Hindlimb muscle (tissue), 1 donor: ENCODE measurements around the gene PLK5. TPM values are rescaled to one million over a fixed set of nuclear protein-coding genes. Genes with fewer than 3 reads are reported as not detected.

Experiments used
- DNase-seq: peaks from one replicate; pipeline ENCODE4 v3.0.0-alpha.2; 2013
- polyA plus RNA-seq: library from polyadenylated mRNA; unstranded; fragments of 120-200 nt; gene quantifications from one replicate; pipeline ENCODE4 v1.2.1, GENCODE V29; 2013; ENCODE audit not compliant: insufficient read length

Gene PLK5
- polyA plus RNA-seq, 1 donor, result 0.30 TPM

DNA sequence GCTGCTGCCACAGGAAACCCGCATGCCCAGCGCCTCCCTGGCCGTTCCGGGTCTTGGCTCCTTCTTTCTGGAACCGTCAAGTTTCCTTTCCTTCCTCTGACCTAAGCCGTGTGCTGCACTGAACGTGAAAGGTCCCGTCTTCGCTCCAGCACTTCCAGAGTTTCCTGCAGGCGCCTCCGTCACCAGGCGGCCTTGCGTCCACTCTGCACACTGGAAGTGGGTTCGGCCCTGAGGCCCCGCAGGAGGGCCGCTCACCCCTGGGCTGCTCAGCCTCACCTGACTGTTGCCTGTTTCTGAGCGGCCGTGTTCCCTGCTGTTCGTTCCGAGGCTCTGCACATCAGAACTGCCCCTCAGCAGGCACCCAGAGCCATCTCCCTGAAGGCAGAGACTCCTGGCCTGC lies 56.5 kb downstream of the PLK5 start:
- no peak for DNase-seq

DNA sequence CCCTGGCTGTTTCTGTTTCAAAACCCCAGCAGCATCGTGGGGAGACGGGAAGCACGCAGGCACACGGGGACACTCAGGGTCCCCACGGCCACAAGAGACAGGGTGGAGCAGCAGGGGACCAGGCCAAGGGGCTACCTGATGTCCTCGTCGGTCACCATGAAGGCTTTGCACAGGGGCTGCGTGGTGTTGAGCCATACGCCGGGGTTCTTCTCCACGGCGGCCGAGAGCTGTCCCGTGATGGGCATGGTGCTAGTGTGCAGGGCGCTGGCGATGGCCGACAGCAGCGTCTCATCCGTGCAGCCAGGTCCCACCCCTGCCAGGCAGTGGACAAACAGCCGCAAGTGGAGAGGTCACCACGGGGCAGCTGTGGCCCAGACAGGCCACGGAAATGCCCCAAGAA lies 57.1 kb downstream of the PLK5 start:
- DNase-seq, result no peak

DNA sequence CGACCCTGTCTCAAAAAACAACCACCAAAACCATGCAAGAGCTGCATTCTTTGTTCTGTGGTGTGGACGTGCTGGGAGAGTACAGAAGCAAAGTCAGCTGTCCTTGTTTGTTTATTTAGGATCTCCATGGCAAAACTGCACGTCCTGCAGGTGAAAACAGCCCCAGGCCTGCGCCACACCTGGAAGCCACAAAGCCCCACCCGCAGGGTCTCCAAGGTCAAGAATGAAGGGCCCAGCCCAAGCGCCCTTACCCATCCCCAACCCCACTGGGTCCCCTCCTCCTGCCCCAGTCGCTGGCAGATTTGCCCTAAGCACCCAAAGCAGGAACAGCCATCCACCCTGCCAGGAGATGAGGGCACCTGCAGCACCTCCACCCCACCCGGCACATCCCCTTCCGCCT lies 58.3 kb downstream of the PLK5 start:
- no peak for DNase-seq

DNA sequence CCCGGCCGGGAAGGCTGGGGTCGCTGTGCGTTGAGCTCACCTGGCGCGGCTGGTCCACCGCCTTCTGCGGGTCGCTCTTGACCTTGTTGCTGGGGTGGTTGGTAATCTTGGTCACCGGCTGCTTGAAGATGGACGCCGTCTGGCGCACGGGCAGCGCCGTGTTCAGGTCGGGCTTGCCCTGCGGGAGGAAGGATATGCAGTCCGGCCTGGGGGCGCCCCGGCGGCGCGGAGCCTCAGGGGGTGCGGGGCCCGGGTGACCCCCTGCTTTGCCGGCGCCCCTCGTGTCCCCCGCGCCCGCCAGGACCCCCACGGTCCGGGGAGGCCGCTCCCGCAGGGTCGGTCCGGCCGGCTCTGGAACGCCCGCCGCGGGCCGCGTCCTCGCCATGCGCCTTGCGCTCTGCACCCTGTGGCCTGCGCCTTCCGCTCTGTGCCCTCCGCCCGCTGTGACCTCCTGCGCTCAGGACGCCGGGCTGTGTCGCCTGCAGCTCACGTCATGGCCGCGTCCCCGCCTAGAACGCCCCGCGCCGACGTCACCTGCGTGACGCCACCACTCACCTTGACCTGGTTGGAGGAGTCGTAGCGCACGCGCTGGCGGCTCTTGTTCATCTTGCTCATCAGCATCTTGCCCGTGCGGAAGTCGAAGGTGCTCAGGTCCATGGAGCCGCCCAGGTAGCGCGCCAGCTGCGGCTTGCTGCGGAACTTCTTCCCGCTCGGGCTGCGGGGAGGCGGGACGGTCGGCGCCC lies 60.8 kb downstream of the PLK5 start:
- no peak for DNase-seq

DNA sequence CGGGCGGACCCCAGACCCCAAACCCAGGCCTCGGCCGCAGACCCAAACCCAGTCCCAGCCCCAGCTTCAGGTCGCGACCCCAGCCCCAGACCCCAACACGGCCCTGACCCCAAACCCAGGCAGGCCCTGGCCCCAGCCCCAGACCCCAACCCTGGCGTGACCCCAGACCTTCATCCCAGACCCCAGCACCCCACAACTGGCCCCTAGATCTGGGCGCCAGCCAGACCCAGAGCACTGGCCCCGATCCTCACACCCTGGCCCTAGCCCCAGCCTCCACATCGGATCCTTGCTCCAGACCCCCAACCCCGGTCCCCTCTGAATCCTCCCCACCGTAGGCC lies 61.3 kb downstream of the PLK5 start:
- no peak for DNase-seq

Other genes with a start within 250 kb of the PLK5 start
- gene FAM174C, start 248.5 kb upstream of the PLK5 start, polyA plus RNA-seq, result 16.3 TPM
- gene EFNA2, start 238.2 kb upstream of the PLK5 start, polyA plus RNA-seq, result 0.48 TPM
- gene NDUFS7, start 140.2 kb upstream of the PLK5 start, polyA plus RNA-seq, result 88.4 TPM
- 287 TPM for gene GAMT, start 122.5 kb upstream of the PLK5 start, polyA plus RNA-seq
- 82.0 TPM for gene DAZAP1, start 116.5 kb upstream of the PLK5 start, polyA plus RNA-seq
- 1,308 TPM for gene RPS15, start 85.7 kb upstream of the PLK5 start, polyA plus RNA-seq
- 1.1 TPM for gene APC2, start 74.0 kb upstream of the PLK5 start, polyA plus RNA-seq
- 22.4 TPM for gene C19orf25, start 44.9 kb upstream of the PLK5 start, polyA plus RNA-seq
- 1.9 TPM for gene PCSK4, start 33.7 kb upstream of the PLK5 start, polyA plus RNA-seq
- gene REEP6, start 32.9 kb upstream of the PLK5 start, polyA plus RNA-seq, result 3.0 TPM
- gene ADAMTSL5, start 11.1 kb upstream of the PLK5 start, polyA plus RNA-seq, result 17.0 TPM
- 30.4 TPM for gene MEX3D, start 44.2 kb downstream of the PLK5 start, polyA plus RNA-seq
- gene MBD3, start 68.8 kb downstream of the PLK5 start, polyA plus RNA-seq, result 67.1 TPM
- gene UQCR11, start 81.4 kb downstream of the PLK5 start, polyA plus RNA-seq, result 137 TPM
- 145 TPM for gene TCF3, start 128.5 kb downstream of the PLK5 start, polyA plus RNA-seq
- gene ONECUT3, start 229.4 kb downstream of the PLK5 start, polyA plus RNA-seq, result not detected